NCI-H446 (cell line): ENCODE results near the gene CHST4.
"Not testable (repeated sequence)": the region's sequence is repeated elsewhere in the genome, so short reads cannot be mapped to it uniquely, and the experiment has no call there.

Experiments
- DNase-seq, 2 experiments: peaks; one replicate each; lab custom pipeline; 2025; lab: John Stamatoyannopoulos, UW

Gene CHST4

GRCh38 chr16:71524566-71525553 is 1.4 kb upstream of the CHST4 start:
- DNase-seq, result no peak

GRCh38 chr16:71528257-71528656 is 2.0 kb downstream of the CHST4 start:
- no peak for DNase-seq

DNA sequence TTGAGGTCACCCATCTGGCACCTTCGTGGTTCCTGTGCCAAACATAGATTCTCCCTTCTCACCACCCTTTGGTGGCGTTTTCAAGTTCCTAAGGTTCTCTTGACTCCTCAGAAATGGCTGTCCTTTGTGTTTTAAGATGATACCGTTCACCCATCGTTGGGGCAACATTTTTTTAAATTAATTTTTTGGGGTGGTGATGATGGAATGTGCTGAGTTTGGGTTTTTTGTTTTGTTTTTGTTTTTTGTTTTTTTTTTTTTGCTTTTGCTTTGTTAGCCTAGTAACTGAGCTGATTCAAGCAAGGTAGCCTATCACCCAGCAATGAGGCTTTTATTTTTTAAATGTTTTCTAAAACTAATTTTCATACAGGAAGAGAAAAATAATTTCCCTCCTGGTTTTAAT is 2.6 kb downstream of the CHST4 start:
- DNase-seq, result no peak

DNA sequence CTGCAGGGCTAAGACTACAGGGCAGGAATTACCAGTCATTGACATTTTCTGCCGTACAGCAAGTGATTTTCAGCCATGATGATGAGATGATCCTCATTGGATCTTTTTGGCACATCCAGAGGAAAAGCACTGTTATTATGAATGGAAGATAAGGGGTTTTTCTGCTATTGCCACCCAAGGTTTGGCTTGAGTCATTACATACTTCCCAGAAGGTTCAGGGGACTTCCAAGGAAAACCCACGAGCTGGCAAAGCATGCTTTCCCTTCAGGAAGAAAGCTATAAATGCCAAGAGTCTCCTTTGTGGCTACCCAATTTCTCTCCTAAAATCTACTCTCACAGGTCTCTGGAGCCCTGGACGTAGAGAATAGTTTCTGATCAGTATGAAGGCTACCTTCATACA is 6.1 kb downstream of the CHST4 start:
- DNase-seq, result no peak

GRCh38 chr16:71536752-71537499 is 10.7 kb downstream of the CHST4 start:
- no peak for DNase-seq

- DNase-seq, result peak; percentile 2
Measured at GRCh38 chr16:71537643-71538042, 11.4 kb downstream of the CHST4 start.

- DNase-seq, result peak; percentile 1 to 9
Measured at GRCh38 chr16:71542377-71542776, 16.2 kb downstream of the CHST4 start.

- no peak for DNase-seq
Measured at GRCh38 chr16:71547168-71547567, 20.9 kb downstream of the CHST4 start.

GRCh38 chr16:71552698-71553503 is 26.7 kb downstream of the CHST4 start:
- DNase-seq, result no peak

- no peak for DNase-seq
Measured at GRCh38 chr16:71555230-71555891, 29.1 kb downstream of the CHST4 start.

GRCh38 chr16:71557299-71557698 is 31.1 kb downstream of the CHST4 start:
- DNase-seq, result no peak

- no peak for DNase-seq
Measured at GRCh38 chr16:71557954-71558582, 31.8 kb downstream of the CHST4 start.

GRCh38 chr16:71559855-71560254 is 33.6 kb downstream of the CHST4 start:
- DNase-seq, result no peak

DNA sequence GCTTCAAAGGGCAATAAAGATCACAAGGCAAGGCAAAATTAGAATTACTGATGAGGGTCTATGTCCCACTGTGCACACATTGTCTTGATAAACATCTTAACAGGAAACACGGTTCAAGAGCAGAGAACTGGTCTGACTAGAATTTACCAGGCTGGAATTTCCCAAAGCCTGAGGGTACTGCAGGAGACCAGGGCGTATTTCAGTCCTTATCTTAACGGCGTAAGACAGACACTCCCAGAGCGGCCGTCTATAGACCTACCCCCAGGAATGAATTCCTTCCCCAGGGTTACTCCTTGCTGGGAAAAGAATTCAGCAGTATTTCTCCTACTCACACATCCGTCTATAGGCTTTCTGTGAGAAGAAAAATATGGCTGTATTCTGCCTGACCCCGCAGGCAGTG is 35.7 kb downstream of the CHST4 start:
- DNase-seq, result not testable (repeated sequence)

- DNase-seq, result no peak
Measured at GRCh38 chr16:71562552-71562951, 36.3 kb downstream of the CHST4 start.

- no peak for DNase-seq
Measured at GRCh38 chr16:71564335-71564967, 38.2 kb downstream of the CHST4 start.

DNA sequence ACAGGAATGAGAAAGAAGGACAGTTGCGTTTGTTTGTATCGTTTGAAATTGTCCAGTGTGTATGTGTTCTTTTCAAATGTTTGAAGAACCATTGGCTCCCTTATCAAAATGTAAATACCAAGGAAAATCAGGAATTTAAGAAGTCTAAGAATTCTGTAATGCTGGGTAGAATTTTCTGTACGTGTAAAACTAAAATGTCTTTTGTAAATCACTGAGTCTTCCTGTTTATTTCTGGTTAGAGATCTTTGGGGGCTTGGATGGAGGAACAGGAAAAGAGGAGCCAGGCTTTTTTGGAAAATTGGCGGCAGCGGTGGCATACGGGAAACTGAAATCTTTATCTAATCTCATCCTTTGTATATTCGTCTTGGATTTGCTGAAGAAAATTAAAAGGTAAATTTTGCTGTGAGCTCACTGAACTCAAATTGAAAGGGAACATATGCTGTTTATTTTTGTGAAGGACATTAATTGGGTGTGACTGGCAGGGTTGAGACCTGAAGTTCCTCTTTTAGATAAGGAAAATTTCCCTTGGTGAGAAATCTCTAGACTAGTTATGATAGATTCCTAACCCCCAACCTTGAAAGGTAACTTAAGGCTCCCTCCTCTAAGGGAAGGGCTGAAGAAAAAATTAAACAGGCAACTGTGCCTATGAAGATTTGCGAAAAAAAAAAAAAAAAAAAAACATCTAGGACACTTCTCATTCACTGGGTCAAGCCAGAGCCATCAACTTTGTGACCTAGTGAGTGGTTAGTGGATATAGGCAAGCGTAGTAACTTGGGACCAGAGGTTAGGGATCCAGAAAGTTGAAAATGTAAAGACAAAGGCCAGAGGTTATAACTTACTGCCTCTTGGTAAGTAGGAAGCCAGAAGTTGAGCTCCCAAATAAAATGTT is 39.8 kb downstream of the CHST4 start:
- no peak for DNase-seq

- DNase-seq, result no peak
Measured at GRCh38 chr16:71567931-71568330, 41.7 kb downstream of the CHST4 start.

GRCh38 chr16:71568551-71568950 is 42.3 kb downstream of the CHST4 start:
- no peak for DNase-seq

DNA sequence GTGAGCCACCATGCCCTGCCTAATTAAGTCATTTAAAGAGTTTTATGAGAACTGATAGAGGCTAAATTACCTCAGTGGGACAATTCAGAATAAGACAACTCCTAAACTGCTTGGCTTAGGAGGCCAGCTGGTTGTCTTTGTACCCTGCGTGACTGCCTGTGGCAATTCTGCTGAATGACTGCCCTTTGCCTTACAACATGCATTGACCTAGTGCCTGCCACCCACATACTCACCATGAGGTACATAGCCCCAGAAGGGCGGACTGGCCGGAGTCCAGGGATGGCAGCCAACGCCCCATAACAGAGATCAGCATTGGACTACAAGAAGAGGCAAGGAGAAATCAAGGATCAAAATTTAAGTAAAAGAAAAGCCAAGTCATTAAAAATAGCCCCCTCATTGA is 43.4 kb downstream of the CHST4 start:
- no peak for DNase-seq
